PC-3 (cell line): ENCODE results near the gene GALNT14. TPM values are rescaled to one million over a fixed set of nuclear protein-coding genes. Genes with fewer than 3 reads are reported as not detected.

Experiments used
- ATAC-seq: fragments of 200-7000 bp; cut with Tn5 transposase; 2 replicates; pipeline ENCODE4 v1.9.1; 2020; ENCODE audit warnings: mild to moderate bottlenecking, moderate library complexity
- BruUV-seq: library from RNA; stranded (reverse); fragments of 400-500 nt; replicated peaks from 2 replicates; lab custom pipeline; 2021; lab: Mats Ljungman, UMichigan
- CTCF ChIA-PET: fragments of 300-600 bp; sonication (Branson Sonifier 250); formaldehyde crosslinking; loops from one replicate; lab custom pipeline; 2022; ENCODE audit warnings: antibody characterized with exemption; lab: Charles Lee
- POLR2A ChIA-PET: fragments of 300-600 bp; sonication (Branson Sonifier 250); formaldehyde crosslinking; loops from one replicate; lab custom pipeline; 2022; ENCODE audit warnings: antibody characterized with exemption; ENCODE audit not compliant: unreplicated experiment; lab: Charles Lee
- DNase-seq: peaks from one replicate; pipeline ENCODE4 v3.0.0-alpha.2; 2015
- H2AFZ ChIP-seq: fragments of 300-600 bp; sonication (generic); 2 replicates; pipeline ENCODE4 v1.6.0; 2016; ENCODE audit warnings: antibody characterized with exemption, low read length
- H3F3A ChIP-seq: fragments of 300-600 bp; sonication (generic); one replicate; pipeline ENCODE4 v1.6.0; 2017; ENCODE audit warnings: antibody characterized with exemption, low read length, control low read depth, mild to moderate bottlenecking; ENCODE audit not compliant: unreplicated experiment
- H3K27ac ChIP-seq: fragments of 300-600 bp; sonication (generic); 2 replicates; pipeline ENCODE4 v1.5.1; 2016; ENCODE audit warnings: mild to moderate bottlenecking, low read length
- H3K27me3 ChIP-seq: fragments of 300-600 bp; sonication (generic); 2 replicates; pipeline ENCODE4 v1.6.1; 2016; ENCODE audit warnings: low read length, mixed read lengths
- H3K36me3 ChIP-seq: fragments of 300-600 bp; sonication (generic); 2 replicates; pipeline ENCODE4 v1.6.1; 2016; ENCODE audit warnings: low read depth, mixed run types, low read length, mixed read lengths
- H3K4me1 ChIP-seq: fragments of 300-600 bp; sonication (generic); 2 replicates; pipeline ENCODE4 v1.5.1; 2016; ENCODE audit warnings: low read length; ENCODE audit not compliant: insufficient read depth
- H3K4me2 ChIP-seq: fragments of 300-600 bp; sonication (generic); 2 replicates; pipeline ENCODE4 v1.6.0; 2016; ENCODE audit warnings: low read length
- H3K4me3 ChIP-seq: fragments of 300-600 bp; sonication (generic); 2 replicates; pipeline ENCODE4 v1.5.1; 2016; ENCODE audit warnings: mild to moderate bottlenecking, low read length, mixed read lengths
- H3K79me2 ChIP-seq: fragments of 300-600 bp; sonication (generic); 2 replicates; pipeline ENCODE4 v1.6.1; 2017; ENCODE audit warnings: low read length, mixed read lengths
- H3K9ac ChIP-seq: fragments of 300-600 bp; sonication (generic); 2 replicates; pipeline ENCODE4 v1.6.0; 2016; ENCODE audit warnings: mild to moderate bottlenecking, low read length
- H3K9me2 ChIP-seq: fragments of 300-600 bp; sonication (generic); replicated peaks from 2 replicates; pipeline ENCODE4 v1.6.1; 2016; ENCODE audit warnings: mixed run types, low read length, mixed read lengths
- H3K9me3 ChIP-seq: fragments of 300-600 bp; sonication (generic); 2 replicates; pipeline ENCODE4 v1.6.1; 2016; ENCODE audit warnings: low read length, mixed read lengths
- H4K20me1 ChIP-seq: fragments of 300-600 bp; sonication (generic); 2 replicates; pipeline ENCODE4 v1.6.1; 2016; ENCODE audit warnings: low read length, mixed read lengths
- CTCF ChIP-seq: fragments of 300-600 bp; sonication (generic); conservative IDR thresholded peaks from 2 replicates; pipeline ENCODE4 v1.5.1; 2017; ENCODE audit warnings: antibody characterized with exemption, low read depth, mild to moderate bottlenecking, low read length
- EZH2 ChIP-seq: fragments of 300-600 bp; sonication (generic); IDR thresholded peaks from one replicate; pipeline ENCODE4 v1.6.1; 2017; ENCODE audit warnings: antibody characterized with exemption, mild to moderate bottlenecking, low read length; ENCODE audit not compliant: unreplicated experiment
- EZH2phosphoT487 ChIP-seq: fragments of 300-600 bp; sonication (generic); IDR thresholded peaks from 2 replicates; pipeline ENCODE4 v1.6.1; 2018; ENCODE audit warnings: mild to moderate bottlenecking, antibody characterized with exemption, low read length, borderline replicate concordance
- intact Hi-C: fragments of 100-400 bp; cut with micrococcal nuclease; formaldehyde crosslinking; loops from 2 replicates; pipeline ENCODE4 v1.9.0; 2023
- total RNA-seq: library from RNA; depleted of rRNA; stranded (reverse); fragments of >200 nt; gene quantifications from 2 replicates; pipeline ENCODE4 v1.2.3, GENCODE V29; 2014

GALNT14 gene
- total RNA-seq, 1 experiment from 2014 or later = 10.2 TPM

- CTCF ChIA-PET = no interaction called here
- TF ChIP-seq EZH2 (no peak), EZH2phosphoT487 (no peak), CTCF (no peak)
Measured at GRCh38 chr2:31141443-31142085, 3.3 kb upstream of the GALNT14 start.

GRCh38 chr2:31140151-31140550 is 1.9 kb upstream of the GALNT14 start:
- H3K79me2 ChIP-seq = peaks cover 12% of the 10 kb centered on the region; the same call in 1 of the 2 replicates
- no TSS peak for BruUV-seq
- H3K9ac ChIP-seq = no peak overlapping the region
- H3K4me1 ChIP-seq = peaks cover 3% of the 10 kb centered on the region; the same call in 1 of the 2 replicates
- H3K4me2 ChIP-seq = no peak overlapping the region
- ChIA-PET CTCF (no interaction called here), POLR2A (no interaction called here)
- peaks cover 48% of the 10 kb centered on the region for H3K27me3 ChIP-seq
- H2AFZ ChIP-seq = no peak overlapping the region
- H3K9me2 ChIP-seq = no peaks in the 10 kb centered on the region
- H3K27ac ChIP-seq = no peak overlapping the region
- no peaks in the 10 kb centered on the region for H3F3A ChIP-seq
- no peaks in the 10 kb centered on the region for H3K36me3 ChIP-seq
- ATAC-seq (no peak), DNase-seq (no peak)
- H3K4me3 ChIP-seq = no peak overlapping the region
- H4K20me1 ChIP-seq = no peaks in the 10 kb centered on the region
- intact Hi-C loops = no loop called here
- H3K9me3 ChIP-seq = no peaks in the 10 kb centered on the region
- TF ChIP-seq EZH2 = no peak
- no peak for TF ChIP-seq EZH2phosphoT487
- no peak for TF ChIP-seq CTCF

More at GRCh38 chr2:31141443-31142085, 3.3 kb upstream of the GALNT14 start:
- Histone ChIP-seq H2AFZ (no peak overlapping the region), H3K79me2 (peaks cover 4% of the 10 kb centered on the region; the same call in 1 of the 2 replicates), H3K9ac (no peak overlapping the region), H3K4me1 (peaks cover 3% of the 10 kb centered on the region; the same call in 1 of the 2 replicates), H3K4me3 (no peak overlapping the region), H4K20me1 (no peaks in the 10 kb centered on the region), H3K4me2 (no peak overlapping the region), H3K9me2 (no peaks in the 10 kb centered on the region), H3K27ac (no peak overlapping the region), H3K27me3 (peaks cover 51% of the 10 kb centered on the region), H3K9me3 (no peaks in the 10 kb centered on the region), H3F3A (no peaks in the 10 kb centered on the region), H3K36me3 (no peaks in the 10 kb centered on the region)
- DNase-seq (no peak), ATAC-seq (no peak)
- POLR2A ChIA-PET = no interaction called here
- intact Hi-C loops = no loop called here
- no TSS peak for BruUV-seq

- no TSS peak for BruUV-seq
- no peak for TF ChIP-seq EZH2phosphoT487
- no peak for TF ChIP-seq CTCF
- no peak for TF ChIP-seq EZH2
- intact Hi-C loops = no loop called here
- Histone ChIP-seq H3K9me3 (no peaks in the 10 kb centered on the region), H4K20me1 (no peaks in the 10 kb centered on the region), H3K79me2 (peaks cover 14% of the 10 kb centered on the region; the same call in 1 of the 2 replicates), H3K27me3 (peaks cover 47% of the 10 kb centered on the region), H2AFZ (no peak overlapping the region), H3K36me3 (no peaks in the 10 kb centered on the region), H3K27ac (no peak overlapping the region), H3F3A (no peaks in the 10 kb centered on the region), H3K9me2 (no peaks in the 10 kb centered on the region), H3K4me3 (no peak overlapping the region), H3K9ac (no peak overlapping the region), H3K4me1 (peaks cover 3% of the 10 kb centered on the region; the same call in 1 of the 2 replicates), H3K4me2 (no peak overlapping the region)
- no peak for DNase-seq
- ChIA-PET CTCF (no interaction called here), POLR2A (no interaction called here)
- ATAC-seq = no peak
Measured at GRCh38 chr2:31139671-31140070, 1.4 kb upstream of the GALNT14 start.
